CD14-positive monocyte (primary cell): Measurements from ENCODE around the gene PTPRD. TPM values are rescaled to one million over a fixed set of nuclear protein-coding genes. Genes with fewer than 3 reads are reported as not detected.

Experiments used
- DNase-seq, 3 donors: peaks; one replicate each; pipeline ENCODE4 v3.0.0-alpha.2; 2011 to 2022
- H2AFZ ChIP-seq: 2 replicates; pipeline ENCODE4 v1.6.0; 2012; ENCODE audit warnings: mild to moderate bottlenecking, low read depth, low read length, inconsistent platforms; ENCODE audit not compliant: insufficient read depth, poor library complexity, severe bottlenecking
- H3K27ac ChIP-seq, 2 donors: 1 replicate in 1 of 2; 2 replicates in 1 of 2; pipeline ENCODE4 v1.5.1; 2012 to 2013; ENCODE audit warnings: low read length in 2 of 2, control low read depth in 1 of 2, inconsistent platforms in 1 of 2, low read depth in 1 of 2, mild to moderate bottlenecking in 1 of 2
- H3K27me3 ChIP-seq, 2 donors: one replicate each; pipeline versions ENCODE4 v1.6.0 to v1.6.1; 2011 to 2013; ENCODE audit warnings: low read length in 2 of 2; ENCODE audit not compliant: control insufficient read depth in 2 of 2, insufficient read depth in 2 of 2
- H3K36me3 ChIP-seq, 2 donors: replicated peaks in 1 of 2; 1 replicate in 1 of 2; 2 replicates in 1 of 2; pipeline versions ENCODE4 v1.5.1 to v1.6.1; 2012 to 2013; ENCODE audit warnings: low read length in 2 of 2, control low read depth in 1 of 2, inconsistent platforms in 1 of 2, mild to moderate bottlenecking in 1 of 2; ENCODE audit not compliant: insufficient read depth in 2 of 2, control insufficient read depth in 1 of 2
- H3K4me1 ChIP-seq, 2 donors: 1 replicate in 1 of 2; 2 replicates in 1 of 2; pipeline versions ENCODE4 v1.5.1 to v1.6.1; 2012 to 2013; ENCODE audit warnings: low read length in 2 of 2, control low read depth in 1 of 2, inconsistent platforms in 1 of 2, mild to moderate bottlenecking in 1 of 2, moderate library complexity in 1 of 2; ENCODE audit not compliant: insufficient read depth in 2 of 2, control insufficient read depth in 1 of 2
- H3K4me2 ChIP-seq: replicated peaks from 2 replicates; pipeline ENCODE3; 2012; ENCODE audit warnings: low read length, moderate library complexity, mild to moderate bottlenecking; ENCODE audit not compliant: poor library complexity, severe bottlenecking; ENCODE audit errors: extremely low read depth
- H3K4me3 ChIP-seq, 3 experiments: fragments of 200-600 bp in 1 of 3; sonication (generic) in 1 of 3; replicated peaks in 1 of 3; 1 replicate in 2 of 3; 2 replicates in 1 of 3; pipeline ENCODE4 v1.5.1; 2011 to 2013; ENCODE audit warnings: low read length in 3 of 3, mild to moderate bottlenecking in 3 of 3, control low read depth in 2 of 3, low read depth in 2 of 3, inconsistent platforms in 1 of 3, moderate library complexity in 1 of 3
- H3K79me2 ChIP-seq: 2 replicates; pipeline ENCODE4 v1.6.0; 2012; ENCODE audit warnings: mild to moderate bottlenecking, control low read depth, inconsistent platforms, low read length, moderate library complexity; ENCODE audit not compliant: insufficient read depth
- H3K9ac ChIP-seq: 2 replicates; pipeline ENCODE4 v1.6.0; 2017; ENCODE audit warnings: low read length, mild to moderate bottlenecking; ENCODE audit not compliant: insufficient read depth, poor library complexity, severe bottlenecking
- H3K9me3 ChIP-seq, 2 donors: replicated peaks in 1 of 2; 1 replicate in 1 of 2; 2 replicates in 1 of 2; pipeline versions ENCODE4 v1.5.1 to v1.6.1; 2012 to 2013; ENCODE audit warnings: low read length in 2 of 2, control low read depth in 1 of 2; ENCODE audit not compliant: control insufficient read depth in 1 of 2, insufficient read depth in 1 of 2
- H4K20me1 ChIP-seq: 2 replicates; pipeline ENCODE4 v1.6.0; 2012; ENCODE audit warnings: mild to moderate bottlenecking, low read length, control low read depth, moderate library complexity; ENCODE audit not compliant: insufficient read depth
- H3K27ac Mint-ChIP-seq, 7 donors: one replicate each; pipeline ENCODE4 v1.8.0; 2020; ENCODE audit warnings: mild to moderate bottlenecking in 7 of 7, mixed read lengths in 7 of 7, moderate library complexity in 6 of 7, inconsistent platforms in 2 of 7
- H3K27me3 Mint-ChIP-seq, 3 donors: one replicate each; pipeline ENCODE4 v1.8.0; 2021 to 2022; ENCODE audit warnings: low read depth in 3 of 3, mild to moderate bottlenecking in 3 of 3, mixed read lengths in 3 of 3, moderate library complexity in 3 of 3, inconsistent platforms in 1 of 3
- H3K36me3 Mint-ChIP-seq, 2 donors: one replicate each; pipeline ENCODE4 v1.8.0; 2020; ENCODE audit warnings: mixed read lengths in 2 of 2, inconsistent platforms in 1 of 2, mild to moderate bottlenecking in 1 of 2
- H3K4me1 Mint-ChIP-seq: one replicate; pipeline ENCODE4 v1.8.0; 2020; ENCODE audit warnings: mild to moderate bottlenecking, mixed read lengths
- H3K4me3 Mint-ChIP-seq, 2 donors: one replicate each; pipeline ENCODE4 v1.8.0; 2020; ENCODE audit warnings: mild to moderate bottlenecking in 2 of 2, mixed read lengths in 2 of 2, moderate library complexity in 1 of 2
- H3K9me3 Mint-ChIP-seq, 7 donors: one replicate each; pipeline ENCODE4 v1.8.0; 2020 to 2022; ENCODE audit warnings: mixed read lengths in 7 of 7, mild to moderate bottlenecking in 6 of 7, moderate library complexity in 6 of 7, inconsistent platforms in 2 of 7
- WGBS: methylation state at CpG from one replicate; pipeline ENCODE4 v1.1.5; 2013; ENCODE audit warnings: missing lambda C conversion rate; ENCODE audit not compliant: insufficient coverage; 5-methylcytosine and 5-hydroxymethylcytosine counted together
- intact Hi-C, 2 donors: fragments of 100-400 bp; cut with micrococcal nuclease; formaldehyde crosslinking; loops; one replicate each; pipeline versions ENCODE4 v1.15.0 to v1.15.1; 2023
- polyA plus RNA-seq, 3 donors: library from polyadenylated mRNA; depleted of rRNA in 1 of 3; unstranded in 2 of 3; stranded (reverse) in 1 of 3; fragments of 300-500 nt in 2 of 3; fragments of >200 nt in 1 of 3; fragmentation: Illumina TruSeq in 2 of 3; gene quantifications; 1 replicate in 2 of 3; 2 replicates in 1 of 3; pipeline ENCODE4 v1.2.3, GENCODE V29; 2012 to 2021
- TF ChIP-seq, protein P1 (sequence below): fragments of 200-600 bp; IDR thresholded peaks from one replicate; pipeline ENCODE4 v1.8.0; 2022; ENCODE audit warnings: antibody characterized with exemption, mild to moderate bottlenecking

PTPRD gene
- polyA plus RNA-seq, 3 donors: not detected

DNA sequence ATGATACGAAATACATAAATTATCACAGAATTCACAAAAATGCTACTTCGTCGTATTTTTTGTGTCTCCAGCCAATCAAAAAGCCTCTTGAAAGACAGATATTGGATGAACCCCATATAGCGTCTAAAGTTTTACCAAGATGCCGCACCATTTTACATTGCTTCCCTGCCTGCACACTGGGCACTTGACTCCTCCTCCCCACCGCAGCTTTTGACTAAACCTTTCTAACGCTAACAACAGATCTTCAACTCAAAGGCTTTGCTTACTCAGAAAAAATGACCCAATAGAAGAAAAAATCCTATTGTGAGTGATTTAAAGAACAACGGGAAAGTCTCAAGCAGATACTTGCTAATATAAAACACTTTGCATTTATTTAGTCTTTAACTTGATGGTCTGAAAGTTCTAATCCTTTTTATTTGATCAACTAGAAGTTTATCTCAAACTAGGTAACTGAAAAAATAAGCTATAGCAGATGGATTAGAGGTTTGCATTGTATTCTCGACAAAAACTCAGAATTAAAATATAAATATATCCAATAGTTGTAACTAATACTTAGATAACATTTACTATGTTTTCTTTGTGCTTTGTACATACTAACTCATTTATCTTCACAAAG lies 2204.1 kb downstream of the PTPRD start:
- H3K9me3 Mint-ChIP-seq: no peaks in the 10 kb centered on the region
- intact Hi-C loops: no loop called here
- H3K4me1 ChIP-seq: no peaks in the 10 kb centered on the region
- H3K79me2 ChIP-seq: no peaks in the 10 kb centered on the region
- no peak overlapping the region for H3K27ac Mint-ChIP-seq
- no peaks in the 10 kb centered on the region for H3K36me3 Mint-ChIP-seq
- H3K4me3 Mint-ChIP-seq: no peak overlapping the region
- H3K27me3 ChIP-seq: no peaks in the 10 kb centered on the region
- H3K9ac ChIP-seq: no peak overlapping the region
- no peaks in the 10 kb centered on the region for H3K36me3 ChIP-seq
- H3K27me3 Mint-ChIP-seq: no peaks in the 10 kb centered on the region
- TF ChIP-seq, protein P1, sequence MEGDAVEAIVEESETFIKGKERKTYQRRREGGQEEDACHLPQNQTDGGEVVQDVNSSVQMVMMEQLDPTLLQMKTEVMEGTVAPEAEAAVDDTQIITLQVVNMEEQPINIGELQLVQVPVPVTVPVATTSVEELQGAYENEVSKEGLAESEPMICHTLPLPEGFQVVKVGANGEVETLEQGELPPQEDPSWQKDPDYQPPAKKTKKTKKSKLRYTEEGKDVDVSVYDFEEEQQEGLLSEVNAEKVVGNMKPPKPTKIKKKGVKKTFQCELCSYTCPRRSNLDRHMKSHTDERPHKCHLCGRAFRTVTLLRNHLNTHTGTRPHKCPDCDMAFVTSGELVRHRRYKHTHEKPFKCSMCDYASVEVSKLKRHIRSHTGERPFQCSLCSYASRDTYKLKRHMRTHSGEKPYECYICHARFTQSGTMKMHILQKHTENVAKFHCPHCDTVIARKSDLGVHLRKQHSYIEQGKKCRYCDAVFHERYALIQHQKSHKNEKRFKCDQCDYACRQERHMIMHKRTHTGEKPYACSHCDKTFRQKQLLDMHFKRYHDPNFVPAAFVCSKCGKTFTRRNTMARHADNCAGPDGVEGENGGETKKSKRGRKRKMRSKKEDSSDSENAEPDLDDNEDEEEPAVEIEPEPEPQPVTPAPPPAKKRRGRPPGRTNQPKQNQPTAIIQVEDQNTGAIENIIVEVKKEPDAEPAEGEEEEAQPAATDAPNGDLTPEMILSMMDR: no peak
- no peaks in the 10 kb centered on the region for H4K20me1 ChIP-seq
- H3K27ac ChIP-seq: no peak overlapping the region
- H3K9me3 ChIP-seq: no peaks in the 10 kb centered on the region
- H3K4me1 Mint-ChIP-seq: no peaks in the 10 kb centered on the region
- 100% methylated on average over 5 of the region's 9 CpGs for WGBS
- H2AFZ ChIP-seq: no peak overlapping the region
- H3K4me2 ChIP-seq: no peak overlapping the region
- DNase-seq: no peak
- no peak overlapping the region for H3K4me3 ChIP-seq

DNA sequence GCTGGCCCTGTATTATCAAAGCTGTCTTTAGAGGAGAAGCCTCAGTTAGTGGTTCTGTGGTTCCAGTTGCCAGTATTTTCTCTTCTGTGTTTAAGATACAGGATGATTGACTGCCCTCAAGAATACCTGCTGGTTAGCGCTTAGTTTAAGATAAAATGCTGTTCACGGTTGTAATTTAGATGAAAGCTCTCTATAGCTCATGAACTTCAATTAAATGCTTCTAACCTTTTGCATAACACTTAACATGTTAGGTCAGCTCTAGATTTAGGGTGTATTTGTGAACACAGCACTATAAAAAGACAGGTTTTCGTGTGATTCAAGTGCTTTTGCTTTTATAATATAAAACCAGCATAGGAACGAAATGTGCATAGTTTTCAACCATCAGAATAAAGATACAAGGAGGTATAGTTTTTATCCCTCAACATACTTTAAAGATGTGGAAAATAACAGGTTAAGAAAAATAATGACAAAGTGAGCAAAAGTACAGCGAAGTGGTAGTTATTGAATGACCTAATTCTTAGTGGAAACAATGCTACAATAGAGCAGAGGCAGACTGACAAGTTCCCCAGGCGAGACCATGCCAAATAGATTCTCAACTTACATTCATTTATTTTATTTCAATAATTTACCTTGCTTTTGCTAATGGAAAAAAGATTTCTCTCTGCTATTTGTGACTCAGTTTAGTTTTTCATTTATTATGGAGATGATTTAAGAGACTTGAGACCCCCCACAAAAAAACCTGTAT lies 2210.7 kb downstream of the PTPRD start:
- Mint-ChIP-seq H3K27me3 (peaks cover 0 to 2% (median 0%) of the 10 kb centered on the region in 3 donors), H3K36me3 (no peaks in the 10 kb centered on the region), H3K4me1 (no peaks in the 10 kb centered on the region), H3K27ac (no peak overlapping the region), H3K4me3 (no peak overlapping the region), H3K9me3 (peaks cover 0 to 2% (median 0%) of the 10 kb centered on the region in 7 donors)
- no peak overlapping the region for H3K4me2 ChIP-seq
- H3K4me1 ChIP-seq: no peaks in the 10 kb centered on the region
- H2AFZ ChIP-seq: no peak overlapping the region
- H3K4me3 ChIP-seq: no peak overlapping the region
- TF ChIP-seq, protein P1: no peak
- DNase-seq: no peak
- no peaks in the 10 kb centered on the region for H3K79me2 ChIP-seq
- WGBS: no CpG with 5 or more reads among the region's 6 CpGs
- H3K9ac ChIP-seq: no peak overlapping the region
- no peaks in the 10 kb centered on the region for H3K9me3 ChIP-seq
- H4K20me1 ChIP-seq: no peaks in the 10 kb centered on the region
- H3K27me3 ChIP-seq: no peaks in the 10 kb centered on the region
- no peak overlapping the region for H3K27ac ChIP-seq
- intact Hi-C loops: no loop called here
- no peaks in the 10 kb centered on the region for H3K36me3 ChIP-seq
